ENCODE data around the gene CSNK1G3. TPM values are rescaled to one million over a fixed set of nuclear protein-coding genes. Genes with fewer than 3 reads are reported as not detected.
A peak's percentile ranks its signal among the peaks of the same experiment; 100 is the strongest.
"Not testable (repeated sequence)": the region's sequence is repeated elsewhere in the genome, so short reads cannot be mapped to it uniquely, and the experiment has no call there.

Gene CSNK1G3
- total RNA-seq (57.0 and 60.1 TPM in 2 replicates), polyA plus RNA-seq (28.4 and 31.9 TPM in 2 replicates), polyA minus RNA-seq (ENCODE audit: low replicate concordance) (3.6 and 4.0 TPM in 2 replicates)
- 17.1 and 19.0 TPM in 2 replicates for polyA plus RNA-seq (2012)

GRCh38 chr5:123511648-123512605, at the start of gene CSNK1G3:
Gene CSNK1G3 (plus strand): TSS chr5:123512177. CDS start chr5:123545664, 33,487 bp downstream.
- H3K36me3 ChIP-seq (ENCODE audit: control insufficient read depth, insufficient read depth, low read length) = no peaks in the 10 kb centered on the region
- H3K9me3 ChIP-seq (ENCODE audit: control insufficient read depth, insufficient read depth, low read depth, low read length) = no peaks in the 10 kb centered on the region
- peak within 1 kb of the TSS; percentile 85 for H3K9ac ChIP-seq (ENCODE audit: insufficient read depth, low read length)
- peak within 1 kb of the TSS; percentile 80 for H3K27ac ChIP-seq (ENCODE audit: insufficient read depth, low read length)
- peak within 1 kb of the TSS; percentile 95 for H3K4me2 ChIP-seq (ENCODE audit: extremely low read depth, insufficient read depth, low read length)
- H4K20me1 ChIP-seq (ENCODE audit: control insufficient read depth, extremely low read depth, insufficient read depth, low read length) = no peaks in the 10 kb centered on the region
- H3K4me3 ChIP-seq (replicated peaks in 1 of 4; ENCODE audit: control extremely low read depth in 1 of 4, insufficient read depth in 1 of 4, low read depth in 3 of 4, low read length in 4 of 4) = peak within 1 kb of the TSS; percentile 63 to 83 (median 80)
- no peaks in the 10 kb centered on the region for H3K27me3 ChIP-seq (ENCODE audit: control insufficient read depth, insufficient read depth, low read length)
- TF ChIP-seq CTCF (conservative IDR thresholded peaks at IDR 0.05 in 1 of 2, IDR thresholded peaks at IDR 0.05 in 1 of 2; ENCODE audit: low read depth in 1 of 2, low read length in 2 of 2) (peak in 1 of 2 donors; percentile 3), EZH2 (IDR thresholded peaks at IDR 0.05; ENCODE audit: low read length, missing control alignments) (no peak)
- peak within 1 kb of the TSS; percentile 89 for H2AFZ ChIP-seq (ENCODE audit: low read length)
- H3K4me1 ChIP-seq (ENCODE audit: control insufficient read depth, extremely low read depth, insufficient read depth, low read length) = peaks cover 4% of the 10 kb centered on the region
- peaks cover 40% of the 10 kb centered on the region for H3K79me2 ChIP-seq (ENCODE audit: control insufficient read depth, insufficient read depth, low read length)
- DNase-seq (ENCODE audit: low read depth in 2 of 2) = peak; percentile 98

- not testable (repeated sequence) for H3K9ac ChIP-seq (ENCODE audit: insufficient read depth, low read length); H2AFZ ChIP-seq (ENCODE audit: low read length); H3K4me3 ChIP-seq (replicated peaks in 1 of 4; ENCODE audit: control extremely low read depth in 1 of 4, insufficient read depth in 1 of 4, low read depth in 3 of 4, low read length in 4 of 4); H3K9me3 ChIP-seq (ENCODE audit: control insufficient read depth, insufficient read depth, low read depth, low read length); H3K79me2 ChIP-seq (ENCODE audit: control insufficient read depth, insufficient read depth, low read length); H3K36me3 ChIP-seq (ENCODE audit: control insufficient read depth, insufficient read depth, low read length); H3K4me1 ChIP-seq (ENCODE audit: control insufficient read depth, extremely low read depth, insufficient read depth, low read length); H3K27me3 ChIP-seq (ENCODE audit: control insufficient read depth, insufficient read depth, low read length); H4K20me1 ChIP-seq (ENCODE audit: control insufficient read depth, extremely low read depth, insufficient read depth, low read length); H3K27ac ChIP-seq (ENCODE audit: insufficient read depth, low read length); H3K4me2 ChIP-seq (ENCODE audit: extremely low read depth, insufficient read depth, low read length); DNase-seq (ENCODE audit: low read depth in 2 of 2)
Measured at GRCh38 chr5:123466839-123467238, 45.1 kb upstream of the CSNK1G3 start.

GRCh38 chr5:123471385-123471784, 40.6 kb upstream of the CSNK1G3 start:
- TF ChIP-seq CTCF (conservative IDR thresholded peaks at IDR 0.05 in 1 of 2, IDR thresholded peaks at IDR 0.05 in 1 of 2; ENCODE audit: low read depth in 1 of 2, low read length in 2 of 2) (no peak), EZH2 (IDR thresholded peaks at IDR 0.05; ENCODE audit: low read length, missing control alignments) (no peak)
- H3K4me3 ChIP-seq (replicated peaks in 1 of 4; ENCODE audit: control extremely low read depth in 1 of 4, insufficient read depth in 1 of 4, low read depth in 3 of 4, low read length in 4 of 4) = no peak overlapping the region
- no peaks in the 10 kb centered on the region for H3K9me3 ChIP-seq (ENCODE audit: control insufficient read depth, insufficient read depth, low read depth, low read length)

More at GRCh38 chr5:123471385-123471784, 40.6 kb upstream of the CSNK1G3 start:
- H3K27ac ChIP-seq (ENCODE audit: insufficient read depth, low read length) = no peak overlapping the region
- H3K36me3 ChIP-seq (ENCODE audit: control insufficient read depth, insufficient read depth, low read length) = no peaks in the 10 kb centered on the region
- DNase-seq (ENCODE audit: low read depth in 2 of 2) = no peak
- H3K4me2 ChIP-seq (ENCODE audit: extremely low read depth, insufficient read depth, low read length) = no peak overlapping the region
- H3K4me1 ChIP-seq (ENCODE audit: control insufficient read depth, extremely low read depth, insufficient read depth, low read length) = no peaks in the 10 kb centered on the region
- no peaks in the 10 kb centered on the region for H4K20me1 ChIP-seq (ENCODE audit: control insufficient read depth, extremely low read depth, insufficient read depth, low read length)
- H2AFZ ChIP-seq (ENCODE audit: low read length) = no peak overlapping the region
- H3K9ac ChIP-seq (ENCODE audit: insufficient read depth, low read length) = no peak overlapping the region
- H3K27me3 ChIP-seq (ENCODE audit: control insufficient read depth, insufficient read depth, low read length) = no peaks in the 10 kb centered on the region
- no peaks in the 10 kb centered on the region for H3K79me2 ChIP-seq (ENCODE audit: control insufficient read depth, insufficient read depth, low read length)

Measured in fibroblast of lung (primary cell).